ENCODE results near the gene MARCKSL1.

Gene MARCKSL1

DNA sequence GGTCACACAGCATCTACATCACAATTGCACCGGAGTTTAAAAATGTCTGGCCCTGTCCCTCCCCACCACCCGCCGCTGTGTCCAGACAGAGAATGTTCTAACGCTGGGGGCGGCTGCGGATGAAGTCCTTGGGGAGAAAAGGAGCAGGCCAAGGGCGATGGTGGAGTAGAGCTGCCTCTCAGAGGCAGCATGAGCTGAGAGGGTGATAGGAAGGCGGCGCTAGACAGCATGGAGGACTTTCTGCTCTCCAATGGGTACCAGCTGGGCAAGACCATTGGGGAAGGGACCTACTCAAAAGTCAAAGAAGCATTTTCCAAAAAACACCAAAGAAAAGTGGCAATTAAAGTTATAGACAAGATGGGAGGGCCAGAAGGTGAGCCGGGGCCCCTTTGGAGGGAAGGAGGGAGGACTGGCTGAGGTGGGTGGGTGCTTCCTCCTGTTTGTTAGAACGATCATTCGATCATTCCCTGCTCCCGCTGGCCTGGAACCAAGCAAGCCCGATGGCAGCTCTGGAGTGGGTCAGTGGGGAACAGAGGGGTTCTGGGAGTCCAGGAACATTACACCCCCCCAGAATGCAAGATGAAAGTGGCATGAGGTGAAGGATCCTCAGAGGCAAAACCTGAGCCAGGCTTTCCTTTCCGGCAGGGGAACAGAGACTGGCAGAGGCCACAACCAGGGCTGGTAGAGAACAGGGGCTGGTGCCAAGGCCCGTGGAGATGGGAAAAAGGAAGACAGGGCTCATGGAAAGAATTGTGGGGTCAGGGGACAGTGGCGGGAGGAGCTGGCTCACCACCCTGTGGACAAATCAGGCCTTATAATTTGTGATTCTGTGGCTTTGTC is 26.7 kb upstream of the MARCKSL1 start, which contains the start of the genes FAM229A and TSSK3:
FAM229A (minus strand) TSS at position 12 of the 840 bp plus-strand sequence. CDS start 394 bp downstream, outside the sequence.
TSSK3 (plus strand) TSS at position 66 of the 840 bp plus-strand sequence; CDS start at position 229, 163 bp downstream.
- no peaks in the 10 kb centered on the region for H3K27me3 ChIP-seq (replicated peaks; ENCODE audit: control insufficient read depth, insufficient read depth, low read length)
- DNase-seq (ENCODE audit: extremely low read depth, insufficient read length), result no peak
- H3K36me3 ChIP-seq (ENCODE audit: control insufficient read depth, insufficient read depth, low read length), result peaks cover 14% of the 10 kb centered on the region
- H3K4me3 ChIP-seq (replicated peaks; ENCODE audit: low read depth, low read length), result no peak within 1 kb of the TSS
- TF ChIP-seq, protein P1, sequence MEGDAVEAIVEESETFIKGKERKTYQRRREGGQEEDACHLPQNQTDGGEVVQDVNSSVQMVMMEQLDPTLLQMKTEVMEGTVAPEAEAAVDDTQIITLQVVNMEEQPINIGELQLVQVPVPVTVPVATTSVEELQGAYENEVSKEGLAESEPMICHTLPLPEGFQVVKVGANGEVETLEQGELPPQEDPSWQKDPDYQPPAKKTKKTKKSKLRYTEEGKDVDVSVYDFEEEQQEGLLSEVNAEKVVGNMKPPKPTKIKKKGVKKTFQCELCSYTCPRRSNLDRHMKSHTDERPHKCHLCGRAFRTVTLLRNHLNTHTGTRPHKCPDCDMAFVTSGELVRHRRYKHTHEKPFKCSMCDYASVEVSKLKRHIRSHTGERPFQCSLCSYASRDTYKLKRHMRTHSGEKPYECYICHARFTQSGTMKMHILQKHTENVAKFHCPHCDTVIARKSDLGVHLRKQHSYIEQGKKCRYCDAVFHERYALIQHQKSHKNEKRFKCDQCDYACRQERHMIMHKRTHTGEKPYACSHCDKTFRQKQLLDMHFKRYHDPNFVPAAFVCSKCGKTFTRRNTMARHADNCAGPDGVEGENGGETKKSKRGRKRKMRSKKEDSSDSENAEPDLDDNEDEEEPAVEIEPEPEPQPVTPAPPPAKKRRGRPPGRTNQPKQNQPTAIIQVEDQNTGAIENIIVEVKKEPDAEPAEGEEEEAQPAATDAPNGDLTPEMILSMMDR (IDR thresholded peaks at IDR 0.05; ENCODE audit: insufficient read depth, low read length, poor library complexity, severe bottlenecking), result no peak

DNA sequence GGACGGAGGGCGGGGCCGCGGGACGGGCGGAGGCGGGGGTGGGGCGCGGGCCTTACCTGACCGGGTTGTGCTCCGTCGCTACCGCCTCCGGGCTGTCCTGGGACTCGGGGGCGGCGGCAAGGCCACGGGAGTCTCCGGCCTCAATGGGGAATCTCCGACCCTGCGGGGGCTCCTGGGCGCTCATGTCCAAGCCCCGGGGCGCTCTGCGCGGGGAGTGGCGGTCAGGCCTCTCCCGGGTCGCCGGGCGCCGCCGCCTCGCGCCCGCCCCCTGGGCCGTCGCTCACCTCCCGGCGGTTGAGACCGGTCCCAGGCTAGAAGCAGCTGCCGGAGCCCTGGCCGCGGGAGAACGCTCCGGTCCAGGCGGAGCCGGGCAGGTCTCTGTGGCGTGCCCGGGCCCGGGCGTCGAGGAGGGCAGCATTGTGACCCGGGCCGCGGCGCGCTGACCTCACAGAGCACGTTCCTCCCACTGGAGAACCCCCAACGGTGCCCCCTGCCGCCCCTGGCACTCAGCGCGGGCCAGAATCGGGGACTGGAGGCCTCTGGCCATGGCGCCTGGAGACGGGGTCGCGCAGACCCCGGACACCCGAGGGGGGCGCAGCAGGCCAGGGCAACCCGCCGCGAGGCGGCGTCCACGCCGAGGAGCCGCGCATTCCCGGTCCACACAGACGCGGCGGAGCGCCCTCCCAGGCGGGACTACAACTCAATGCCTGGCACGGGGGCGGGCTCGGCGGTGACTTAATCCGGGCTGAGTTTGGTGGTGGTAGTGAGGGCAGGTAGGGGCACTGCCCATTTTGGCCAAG is 25.8 kb upstream of the MARCKSL1 start:
- Histone ChIP-seq H3K36me3 (ENCODE audit: control insufficient read depth, insufficient read depth, low read length) (peaks cover 14% of the 10 kb centered on the region), H3K27me3 (replicated peaks; ENCODE audit: control insufficient read depth, insufficient read depth, low read length) (no peaks in the 10 kb centered on the region), H3K4me3 (replicated peaks; ENCODE audit: low read depth, low read length) (no peak overlapping the region)
- TF ChIP-seq, protein P1 (IDR thresholded peaks at IDR 0.05; ENCODE audit: insufficient read depth, low read length, poor library complexity, severe bottlenecking), result peak; percentile 15
- DNase-seq (ENCODE audit: extremely low read depth, insufficient read length), result no peak

DNA sequence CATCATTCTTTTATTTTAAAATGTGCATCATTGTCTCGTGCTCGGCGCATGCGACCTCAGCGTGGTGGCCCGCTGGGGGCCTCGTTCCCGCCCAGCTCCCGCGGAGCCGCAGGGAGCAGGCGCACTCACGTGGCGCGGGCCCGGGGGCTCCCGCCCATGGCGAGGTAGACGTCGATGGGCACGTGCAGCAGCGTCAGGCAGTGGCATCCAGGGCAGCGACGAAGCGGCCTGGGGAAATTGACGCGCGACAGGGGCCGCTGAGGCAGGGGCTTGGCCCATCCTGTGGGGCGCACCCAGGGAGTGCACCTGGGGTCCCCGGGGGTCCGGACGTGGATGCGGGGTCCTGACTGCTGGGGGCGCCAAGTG is 25.3 kb upstream of the MARCKSL1 start:
- H3K4me3 ChIP-seq (replicated peaks; ENCODE audit: low read depth, low read length), result no peak overlapping the region
- peaks cover 12% of the 10 kb centered on the region for H3K36me3 ChIP-seq (ENCODE audit: control insufficient read depth, insufficient read depth, low read length)
- H3K27me3 ChIP-seq (replicated peaks; ENCODE audit: control insufficient read depth, insufficient read depth, low read length), result no peaks in the 10 kb centered on the region
- no peak for DNase-seq (ENCODE audit: extremely low read depth, insufficient read length)
- TF ChIP-seq, protein P1 (IDR thresholded peaks at IDR 0.05; ENCODE audit: insufficient read depth, low read length, poor library complexity, severe bottlenecking), result no peak

DNA sequence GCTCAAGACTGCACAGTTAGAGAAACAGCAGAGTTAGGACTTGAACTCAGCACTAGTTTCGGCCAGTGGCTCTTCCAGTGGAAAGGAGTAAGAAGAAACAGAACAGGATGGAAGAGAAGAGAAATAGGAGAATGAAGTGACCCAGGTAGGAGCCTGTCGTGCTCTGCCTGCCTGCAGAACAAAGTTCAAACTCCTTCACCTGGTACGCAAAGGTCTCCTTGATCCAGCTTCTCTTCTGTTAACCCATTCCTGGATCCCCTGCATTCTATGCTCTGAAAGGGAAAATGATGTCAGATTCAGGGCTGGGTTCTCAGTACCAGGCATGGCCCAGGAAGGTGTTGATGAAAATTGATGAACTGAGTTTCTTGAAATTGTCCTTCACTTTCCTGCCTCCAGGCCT is 22.4 kb upstream of the MARCKSL1 start:
- no peak overlapping the region for H3K4me3 ChIP-seq (replicated peaks; ENCODE audit: low read depth, low read length)
- peaks cover 2% of the 10 kb centered on the region; the same call in 1 of the 2 replicates for H3K36me3 ChIP-seq (ENCODE audit: control insufficient read depth, insufficient read depth, low read length)
- TF ChIP-seq, protein P1 (IDR thresholded peaks at IDR 0.05; ENCODE audit: insufficient read depth, low read length, poor library complexity, severe bottlenecking), result no peak
- H3K27me3 ChIP-seq (replicated peaks; ENCODE audit: control insufficient read depth, insufficient read depth, low read length), result no peaks in the 10 kb centered on the region
- no peak for DNase-seq (ENCODE audit: extremely low read depth, insufficient read length)

DNA sequence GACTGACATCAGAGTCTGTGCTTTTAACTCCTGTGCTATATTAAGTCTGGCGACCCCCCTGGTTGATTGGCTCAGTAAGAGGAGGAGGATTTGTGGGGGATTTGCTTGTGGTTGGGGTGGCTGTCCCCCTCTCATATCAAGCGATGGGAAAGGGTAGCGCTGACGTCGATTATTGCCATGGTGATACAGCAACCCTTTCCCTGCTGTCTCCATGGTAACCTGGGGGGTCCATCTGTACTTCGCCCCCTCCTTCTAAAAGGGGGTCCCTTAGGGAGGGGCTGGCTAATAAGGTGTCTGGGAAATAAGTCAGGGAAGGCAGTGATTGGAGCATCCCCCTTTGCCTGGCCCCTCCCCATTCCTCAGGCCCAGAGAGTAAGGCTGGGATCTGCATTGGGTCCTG is 21.6 kb upstream of the MARCKSL1 start:
- TF ChIP-seq, protein P1 (IDR thresholded peaks at IDR 0.05; ENCODE audit: insufficient read depth, low read length, poor library complexity, severe bottlenecking), result no peak
- no peaks in the 10 kb centered on the region for H3K27me3 ChIP-seq (replicated peaks; ENCODE audit: control insufficient read depth, insufficient read depth, low read length)
- no peak for DNase-seq (ENCODE audit: extremely low read depth, insufficient read length)
- H3K36me3 ChIP-seq (ENCODE audit: control insufficient read depth, insufficient read depth, low read length), result no peaks in the 10 kb centered on the region; the same call in 1 of the 2 replicates
- H3K4me3 ChIP-seq (replicated peaks; ENCODE audit: low read depth, low read length), result no peak overlapping the region
